MM.1S (cell line): ENCODE results near the gene FAM81A.

Experiments used
- CTCF ChIP-seq: fragments of 300-600 bp; sonication (generic); IDR thresholded peaks from 2 replicates; pipeline ENCODE4 v1.5.1; 2016; ENCODE audit warnings: antibody characterized with exemption, low read length, mixed read lengths
- EZH2phosphoT487 ChIP-seq: fragments of 300-600 bp; sonication (generic); IDR thresholded peaks from 2 replicates; pipeline ENCODE4 v1.6.1; 2018; ENCODE audit warnings: antibody characterized with exemption, low read length

GRCh38 chr15:59521443-59521842 is 83.5 kb downstream of the FAM81A start:
- no peak for TF ChIP-seq CTCF
- no peak for TF ChIP-seq EZH2phosphoT487
